ENCODE measurements around the gene TBC1D21.

The TBC1D21 gene

DNA sequence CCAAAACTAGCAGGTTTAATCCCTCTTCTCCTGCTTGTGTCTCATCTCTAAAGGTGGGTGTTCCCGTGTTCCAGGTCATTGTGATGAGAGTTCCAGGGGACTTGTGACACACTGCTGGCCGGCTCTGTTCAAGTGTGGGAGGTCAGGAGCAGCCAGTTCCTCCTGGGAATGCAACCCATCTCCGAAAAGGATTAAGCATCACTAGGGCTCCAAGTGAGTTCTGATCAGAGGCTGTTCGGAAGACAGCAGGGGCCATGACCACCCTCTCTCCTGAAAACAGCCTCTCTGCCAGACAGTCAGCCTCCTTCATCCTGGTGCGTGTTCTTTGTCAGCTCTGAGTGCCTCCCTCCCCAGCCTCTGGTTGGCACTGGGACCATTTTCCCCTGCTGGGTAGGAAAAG is at the start of gene TBC1D21:
TSS of gene TBC1D21 (plus strand) at position 109 of the 400 bp plus-strand sequence. CDS start at position 255, 146 bp downstream.
- DNase-seq (ENCODE audit: low read depth), result no peak

DNA sequence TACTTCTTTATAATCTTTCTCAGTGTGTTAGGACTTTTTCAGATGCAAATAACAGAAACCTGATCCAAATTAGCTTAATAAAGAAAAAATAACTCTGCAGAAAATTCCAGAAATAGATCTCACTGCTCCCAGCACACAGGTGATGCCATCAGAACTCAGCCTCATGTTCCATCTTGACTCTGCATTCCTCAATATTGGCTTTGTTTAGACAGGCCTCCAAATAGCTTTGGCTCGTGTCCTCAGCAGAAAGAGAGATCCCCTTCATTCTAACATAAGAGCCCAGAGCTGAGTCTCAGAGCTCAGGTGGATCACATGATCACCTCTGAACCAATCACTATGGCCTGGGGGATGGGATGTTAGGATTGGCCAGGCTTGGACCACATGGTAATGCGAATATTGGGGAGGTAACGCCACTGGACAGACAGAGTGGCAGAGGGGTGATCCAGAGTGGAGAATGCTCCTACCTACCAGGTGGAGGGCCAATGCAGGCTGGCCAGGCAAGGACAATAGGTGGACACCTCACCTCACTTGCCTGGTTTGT is 46.6 kb upstream of the TBC1D21 start:
- no peak for DNase-seq (ENCODE audit: low read depth)

GRCh38 chr15:73829523-73829922 is 43.8 kb upstream of the TBC1D21 start:
- DNase-seq (ENCODE audit: low read depth), result no peak

DNA sequence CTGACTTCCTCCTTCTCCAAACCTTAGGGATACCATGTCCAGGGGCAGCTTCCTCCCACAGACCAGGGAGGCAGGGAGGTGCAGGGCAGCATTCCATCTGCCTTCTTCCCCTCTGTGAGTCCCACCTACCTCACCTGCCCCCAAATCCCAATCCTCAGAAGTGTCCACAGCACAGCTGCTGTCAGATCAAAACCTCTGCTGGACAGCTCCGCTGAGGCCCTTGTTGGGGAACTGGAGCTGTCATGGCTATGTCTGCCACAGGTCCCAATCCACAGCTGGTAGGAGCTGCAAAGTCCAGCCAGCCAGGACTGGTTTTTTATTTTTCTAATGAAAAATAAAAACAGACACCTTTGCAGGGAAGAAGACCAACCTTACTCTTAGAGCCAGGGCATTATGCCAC is 40.7 kb upstream of the TBC1D21 start:
- no peak for DNase-seq (ENCODE audit: low read depth)

DNA sequence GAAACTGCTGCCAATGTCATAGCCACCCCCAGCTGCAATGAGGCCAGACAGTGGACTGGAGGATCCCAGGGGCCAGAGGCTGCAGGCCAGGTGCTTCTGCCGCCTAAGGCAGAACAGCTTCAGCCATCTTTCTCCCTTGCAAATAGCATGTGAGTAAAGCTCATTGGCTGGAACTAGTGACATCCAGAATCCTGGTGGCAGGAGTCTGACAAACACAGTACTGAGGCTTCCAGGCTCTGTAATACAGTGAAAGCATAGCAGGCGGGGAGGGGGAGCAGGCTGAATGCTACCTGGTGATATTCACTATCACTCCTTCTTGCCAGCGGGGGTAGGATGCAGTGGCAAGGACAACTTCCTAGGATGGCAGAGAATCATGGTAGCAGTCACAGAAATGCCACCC is 36.5 kb upstream of the TBC1D21 start:
- DNase-seq (ENCODE audit: low read depth), result no peak

- no peak for DNase-seq (ENCODE audit: low read depth)
These were observed 34.4 kb upstream of the TBC1D21 start for GRCh38 chr15:73838831-73839426.

GRCh38 chr15:73839699-73840377 is 33.5 kb upstream of the TBC1D21 start:
- DNase-seq (ENCODE audit: low read depth), result no peak

DNA sequence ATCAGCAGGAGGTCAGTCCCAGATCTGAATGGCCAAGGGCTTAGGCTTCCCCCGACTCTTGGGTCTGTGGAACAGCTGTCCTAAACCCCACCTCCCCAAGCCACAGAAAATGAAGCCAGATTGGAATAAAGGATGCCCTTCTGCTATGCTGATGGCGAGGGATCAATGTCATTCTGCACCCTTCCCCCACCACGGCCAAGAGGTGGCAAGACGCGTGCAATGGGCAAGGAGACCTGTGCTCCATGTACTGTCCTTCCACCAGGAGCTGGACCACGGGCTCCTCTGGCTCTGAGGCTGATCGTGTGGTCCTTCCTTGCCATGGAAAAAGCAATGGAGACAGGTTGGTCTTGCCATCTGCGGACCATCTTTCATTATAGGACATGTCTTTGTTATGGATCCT is 32.6 kb upstream of the TBC1D21 start:
- no peak for DNase-seq (ENCODE audit: low read depth)

- no peak for DNase-seq (ENCODE audit: low read depth)
These were observed 31.3 kb upstream of the TBC1D21 start for GRCh38 chr15:73841756-73842725.

DNA sequence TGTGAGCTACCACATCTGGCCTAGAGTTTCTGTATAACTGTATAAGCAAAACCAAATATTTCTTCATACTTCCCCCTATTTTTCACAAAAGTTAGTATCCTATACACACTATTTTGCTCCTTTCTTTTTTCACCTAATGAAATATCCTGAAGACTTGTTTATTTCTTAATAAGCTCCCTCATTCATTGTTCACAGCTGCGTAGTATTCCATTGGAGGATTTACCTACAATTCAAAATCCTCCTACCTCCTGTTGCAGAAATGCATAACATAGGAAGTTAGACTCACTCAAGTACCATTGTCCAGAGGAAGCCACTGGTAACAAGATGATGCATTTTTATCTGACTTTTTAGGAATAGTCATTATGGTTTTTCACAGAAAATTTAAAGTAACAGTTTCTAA is 29.6 kb upstream of the TBC1D21 start:
- DNase-seq (ENCODE audit: low read depth), result no peak

DNA sequence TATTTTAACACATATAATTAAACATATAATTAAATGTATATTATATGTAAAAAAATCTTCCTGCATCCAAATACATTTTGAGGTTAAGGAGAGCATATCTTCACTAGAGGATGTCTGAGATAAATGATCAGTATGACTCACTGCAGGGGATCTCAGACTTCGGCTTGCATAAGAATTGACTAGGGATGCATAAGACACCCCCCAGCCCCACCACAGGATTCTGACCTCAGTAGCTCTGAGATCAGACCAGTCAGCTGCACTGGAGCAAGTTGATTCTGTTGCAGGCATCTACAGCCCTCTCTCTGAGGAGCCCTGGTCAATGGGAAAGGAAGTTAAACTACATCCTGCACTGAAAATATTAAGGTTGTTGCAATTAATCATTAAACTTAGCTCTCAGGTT is 29.0 kb upstream of the TBC1D21 start:
- no peak for DNase-seq (ENCODE audit: low read depth)

GRCh38 chr15:73845507-73845906 is 27.9 kb upstream of the TBC1D21 start:
- DNase-seq (ENCODE audit: low read depth), result no peak

- no peak for DNase-seq (ENCODE audit: low read depth)
These were observed 27.5 kb upstream of the TBC1D21 start for GRCh38 chr15:73845907-73846306.

DNA sequence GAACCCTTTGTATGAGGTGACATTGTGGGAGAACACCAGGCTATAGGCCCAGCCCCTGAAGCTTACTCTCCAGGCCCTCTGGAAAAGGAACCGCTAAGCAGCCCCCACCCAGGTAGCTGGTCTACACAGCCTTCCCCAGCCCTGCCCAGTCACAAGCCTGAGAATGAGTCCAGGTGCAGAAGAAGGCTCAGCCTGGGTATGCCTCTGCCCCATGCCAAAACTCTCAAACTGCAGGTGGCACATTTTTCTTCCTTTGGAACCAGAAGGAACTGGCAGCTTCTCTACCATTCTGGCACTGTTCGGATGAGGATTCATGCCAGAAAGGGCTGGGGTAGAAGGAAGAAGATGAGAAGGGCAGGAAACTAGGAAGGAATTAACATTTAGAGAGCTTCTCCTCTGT is 23.7 kb upstream of the TBC1D21 start:
- no peak for DNase-seq (ENCODE audit: low read depth)

- DNase-seq (ENCODE audit: low read depth), result no peak
These were observed 23.1 kb upstream of the TBC1D21 start for GRCh38 chr15:73850228-73850627.

- DNase-seq (ENCODE audit: low read depth), result peak; percentile 11
These were observed 21.7 kb upstream of the TBC1D21 start for GRCh38 chr15:73851689-73852088.

DNA sequence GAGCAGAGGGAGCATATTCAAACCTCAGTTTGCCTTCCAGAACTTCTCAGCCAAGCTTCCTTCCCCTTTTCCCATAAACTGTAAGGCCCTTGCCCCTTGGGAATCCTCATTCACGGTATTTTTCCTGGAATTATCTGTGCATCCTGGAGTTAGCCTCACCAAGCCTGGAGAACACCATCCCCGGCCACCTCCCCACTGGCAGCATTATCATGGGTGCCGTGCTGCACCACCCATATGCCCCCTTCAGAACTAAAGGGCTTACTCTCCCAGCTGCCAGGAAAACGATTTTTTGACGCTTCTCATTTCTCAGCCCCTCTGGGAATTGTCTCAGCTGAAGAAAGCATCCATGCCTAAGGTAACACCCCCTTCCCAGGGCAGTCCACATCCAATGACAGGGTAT is 20.9 kb upstream of the TBC1D21 start:
- DNase-seq (ENCODE audit: low read depth), result no peak

- DNase-seq (ENCODE audit: low read depth), result no peak
These were observed 19.1 kb upstream of the TBC1D21 start for GRCh38 chr15:73854265-73854664.

DNA sequence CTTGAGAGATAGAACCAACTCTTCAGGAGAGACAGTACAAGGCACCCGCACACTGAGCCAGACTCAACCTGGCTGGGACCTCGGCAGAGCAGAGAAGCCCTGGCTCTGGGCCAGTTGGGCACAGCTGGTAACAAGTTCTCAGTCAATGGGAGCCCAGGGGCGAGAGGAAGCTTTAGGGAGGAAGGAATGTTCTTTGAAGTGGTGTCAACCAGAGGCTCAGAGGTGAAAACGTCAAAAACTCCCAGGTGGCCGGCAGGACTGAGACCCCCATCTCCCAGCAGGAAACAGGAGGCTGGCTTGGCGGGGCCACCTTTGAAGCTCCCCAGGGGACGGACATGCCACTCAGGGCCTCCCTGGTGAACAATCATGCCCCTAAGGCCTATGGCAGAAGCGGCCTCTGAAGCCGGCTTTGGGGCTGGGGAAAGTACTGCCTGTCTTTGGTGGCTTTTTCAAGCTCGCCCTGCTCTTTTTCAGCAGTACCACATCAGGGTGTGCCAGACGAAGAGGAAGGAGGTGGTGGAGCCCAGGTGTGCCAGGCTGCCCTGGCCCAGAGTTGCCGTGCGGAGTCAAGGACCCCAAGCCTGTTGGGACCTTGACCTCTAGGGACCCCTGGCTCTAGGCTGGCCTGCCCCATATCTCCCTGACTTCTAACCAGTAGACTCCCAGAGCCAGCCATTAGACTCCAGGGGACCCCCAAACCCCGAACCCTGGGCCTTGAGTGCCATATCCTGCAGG is 16.7 kb upstream of the TBC1D21 start:
- no peak for DNase-seq (ENCODE audit: low read depth)

DNA sequence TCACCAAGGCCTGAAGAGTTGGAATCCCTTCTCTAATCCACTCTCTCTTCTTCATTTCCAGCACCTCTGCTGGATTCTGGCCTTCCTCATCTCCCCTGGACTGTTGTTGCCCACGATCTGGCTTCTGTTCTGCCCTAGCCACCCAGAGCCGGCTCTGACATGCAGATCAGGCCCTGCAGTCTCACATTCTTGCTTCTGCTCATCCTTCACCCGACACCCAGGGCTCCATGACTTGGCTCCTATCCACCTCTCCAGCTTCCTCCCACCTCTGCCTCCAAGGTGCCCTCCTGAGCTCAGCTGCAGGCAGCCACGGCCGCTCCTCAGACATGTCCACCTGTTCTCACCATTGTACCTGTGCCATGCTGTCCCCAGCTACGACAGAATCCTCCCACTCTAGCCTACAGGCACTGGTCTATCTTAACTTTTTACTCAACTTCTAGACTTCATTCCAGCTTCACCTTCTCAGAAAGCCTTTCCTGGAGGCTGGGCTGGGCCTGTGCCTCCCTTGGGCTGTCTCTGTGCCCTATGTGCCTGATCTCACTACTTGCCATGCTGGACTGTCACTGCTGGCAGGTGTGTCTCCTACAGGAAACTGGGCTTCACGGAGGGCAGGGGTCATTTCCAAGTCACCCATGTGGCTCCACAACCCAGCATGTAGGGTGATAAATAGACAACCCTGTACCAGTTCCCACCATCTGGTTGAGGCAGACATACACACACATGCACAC is 16.0 kb upstream of the TBC1D21 start:
- DNase-seq (ENCODE audit: low read depth), result no peak

- DNase-seq (ENCODE audit: low read depth), result no peak
These were observed 15.3 kb upstream of the TBC1D21 start for GRCh38 chr15:73858062-73858461.

All from activated T-helper 1 cell treated with Interleukin-2 at 50 U/mL for 16 hours (primary cell).